GM19463 (cell line): ENCODE results near the gene MED9.
"Not testable (repeated sequence)": the region's sequence is repeated elsewhere in the genome, so short reads cannot be mapped to it uniquely, and the experiment has no call there.

Experiments
- ATAC-seq: cut with Tn5 transposase; IDR thresholded peaks from one replicate; pipeline ENCODE4 v1.9.1; 2021; ENCODE audit warnings: mild to moderate bottlenecking, moderate library complexity; ENCODE audit not compliant: unreplicated experiment

Gene MED9

GRCh38 chr17:17476865-17477467, at the start of gene MED9:
MED9 (plus strand) TSS chr17:17477000; CDS start chr17:17477042, 42 bp downstream.
- peak; percentile 83 for ATAC-seq

- no peak for ATAC-seq
These were observed 47.6 kb upstream of the MED9 start for GRCh38 chr17:17429222-17429621.

GRCh38 chr17:17430924-17431323, 45.9 kb upstream of the MED9 start:
- not testable (repeated sequence) for ATAC-seq

- no peak for ATAC-seq
These were observed 45.2 kb upstream of the MED9 start for GRCh38 chr17:17431605-17432004.

GRCh38 chr17:17433000-17433703, 43.6 kb upstream of the MED9 start:
- no peak for ATAC-seq

GRCh38 chr17:17434477-17434876, 42.3 kb upstream of the MED9 start:
- ATAC-seq, result no peak

GRCh38 chr17:17435323-17435722, 41.5 kb upstream of the MED9 start:
- ATAC-seq, result no peak

GRCh38 chr17:17437461-17437860, 39.3 kb upstream of the MED9 start:
- no peak for ATAC-seq

GRCh38 chr17:17437893-17438292, 38.9 kb upstream of the MED9 start:
- no peak for ATAC-seq

- ATAC-seq, result no peak
These were observed 36.6 kb upstream of the MED9 start for GRCh38 chr17:17440010-17440843.

GRCh38 chr17:17440938-17441675, 35.7 kb upstream of the MED9 start:
- no peak for ATAC-seq

- ATAC-seq, result no peak
These were observed 33.6 kb upstream of the MED9 start for GRCh38 chr17:17443173-17443572.

- no peak for ATAC-seq
These were observed 31.4 kb upstream of the MED9 start for GRCh38 chr17:17445296-17445924.

- ATAC-seq, result no peak
These were observed 30.7 kb upstream of the MED9 start for GRCh38 chr17:17445925-17446665.

- no peak for ATAC-seq
These were observed 30.1 kb upstream of the MED9 start for GRCh38 chr17:17446666-17447155.

- ATAC-seq, result no peak
These were observed 29.5 kb upstream of the MED9 start for GRCh38 chr17:17447264-17447663.

GRCh38 chr17:17448076-17448475, 28.7 kb upstream of the MED9 start:
- ATAC-seq, result no peak

- no peak for ATAC-seq
These were observed 28.1 kb upstream of the MED9 start for GRCh38 chr17:17448723-17449122.

GRCh38 chr17:17453088-17453487, 23.7 kb upstream of the MED9 start:
- ATAC-seq, result no peak

GRCh38 chr17:17454276-17454675, 22.5 kb upstream of the MED9 start:
- ATAC-seq, result no peak
